Esophagus mucosa (tissue), 1 donor: ENCODE data around the gene HOXD8. TPM values are rescaled to one million over a fixed set of nuclear protein-coding genes. Genes with fewer than 3 reads are reported as not detected.

Experiments
- ATAC-seq: fragments of 200-7000 bp; cut with Tn5 transposase; one replicate; pipeline ENCODE4 v1.9.1; 2020
- total RNA-seq: library from RNA; stranded (reverse); gene quantifications from one replicate; pipeline ENCODE4 v1.2.4, GENCODE V29; 2023
- donor health status: DM: yes; HTN: yes; CAD: no.

HOXD8 gene
- total RNA-seq, 1 donor from 2014 or later: 0.88 TPM

DNA sequence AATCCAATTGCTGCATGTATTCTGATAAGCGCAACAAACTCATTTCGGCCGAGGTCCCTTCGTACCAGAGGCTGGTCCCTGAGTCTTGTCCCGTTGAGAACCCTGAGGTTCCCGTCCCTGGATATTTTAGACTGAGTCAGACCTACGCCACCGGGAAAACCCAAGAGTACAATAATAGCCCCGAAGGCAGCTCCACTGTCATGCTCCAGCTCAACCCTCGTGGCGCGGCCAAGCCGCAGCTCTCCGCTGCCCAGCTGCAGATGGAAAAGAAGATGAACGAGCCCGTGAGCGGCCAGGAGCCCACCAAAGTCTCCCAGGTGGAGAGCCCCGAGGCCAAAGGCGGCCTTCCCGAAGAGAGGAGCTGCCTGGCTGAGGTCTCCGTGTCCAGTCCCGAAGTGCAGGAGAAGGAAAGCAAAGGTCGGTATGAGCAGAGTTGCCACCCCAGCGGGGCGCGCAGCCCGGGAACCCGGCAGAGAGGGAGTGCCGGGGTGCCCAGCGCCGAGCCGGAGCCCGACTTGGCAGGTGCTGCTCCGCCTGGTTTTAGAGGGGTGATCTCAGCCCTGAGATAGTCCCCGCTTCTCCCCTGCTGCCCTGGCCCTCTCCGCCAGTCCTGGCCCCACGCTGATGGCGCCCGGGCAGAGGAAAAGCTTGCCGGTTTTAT lies 12.2 kb upstream of the HOXD8 start:
- ATAC-seq: no peak

- no peak for ATAC-seq
Measured at GRCh38 chr2:176117823-176118371, 11.6 kb upstream of the HOXD8 start.

- ATAC-seq: no peak
Measured at GRCh38 chr2:176118601-176119339, 10.7 kb upstream of the HOXD8 start.

DNA sequence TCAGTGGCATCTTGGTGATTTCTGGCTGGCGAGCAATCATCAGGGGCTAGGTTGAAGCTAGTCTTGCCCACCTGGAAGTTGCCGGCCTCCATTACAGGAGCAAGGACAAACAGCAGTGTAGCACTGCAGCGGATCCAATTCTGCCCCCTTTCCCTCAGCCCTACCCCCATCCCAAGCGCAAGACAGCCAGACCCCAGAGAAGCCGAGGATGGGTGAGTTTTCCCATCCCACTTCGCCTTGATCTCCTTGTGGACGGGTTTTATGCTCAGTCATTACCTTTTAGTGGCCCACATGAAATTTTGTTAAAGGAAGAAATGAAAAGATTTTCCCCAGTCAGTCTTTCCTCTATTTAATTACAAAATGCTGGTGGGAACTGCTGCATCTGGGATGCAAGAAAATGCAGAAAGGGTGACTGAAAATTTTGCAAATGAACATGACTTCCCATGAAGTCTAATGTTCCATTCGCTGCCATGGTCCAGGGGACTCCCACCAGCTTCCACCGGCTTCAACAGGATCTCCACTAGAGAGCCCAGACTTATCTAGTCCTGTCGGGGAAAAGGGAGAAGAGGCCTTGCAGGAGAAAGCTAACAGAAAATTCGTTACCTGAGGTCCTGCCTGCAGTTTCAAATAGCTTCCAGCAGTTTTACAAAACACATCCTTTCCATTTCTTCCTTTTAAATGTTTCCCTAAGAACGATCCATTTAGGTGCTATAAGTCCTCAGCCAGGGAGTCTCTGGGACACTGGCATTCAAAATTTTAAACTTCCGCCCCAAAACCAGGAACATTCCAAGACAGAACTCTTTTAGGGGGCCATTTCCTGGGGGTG lies 8.9 kb upstream of the HOXD8 start:
- ATAC-seq: no peak

DNA sequence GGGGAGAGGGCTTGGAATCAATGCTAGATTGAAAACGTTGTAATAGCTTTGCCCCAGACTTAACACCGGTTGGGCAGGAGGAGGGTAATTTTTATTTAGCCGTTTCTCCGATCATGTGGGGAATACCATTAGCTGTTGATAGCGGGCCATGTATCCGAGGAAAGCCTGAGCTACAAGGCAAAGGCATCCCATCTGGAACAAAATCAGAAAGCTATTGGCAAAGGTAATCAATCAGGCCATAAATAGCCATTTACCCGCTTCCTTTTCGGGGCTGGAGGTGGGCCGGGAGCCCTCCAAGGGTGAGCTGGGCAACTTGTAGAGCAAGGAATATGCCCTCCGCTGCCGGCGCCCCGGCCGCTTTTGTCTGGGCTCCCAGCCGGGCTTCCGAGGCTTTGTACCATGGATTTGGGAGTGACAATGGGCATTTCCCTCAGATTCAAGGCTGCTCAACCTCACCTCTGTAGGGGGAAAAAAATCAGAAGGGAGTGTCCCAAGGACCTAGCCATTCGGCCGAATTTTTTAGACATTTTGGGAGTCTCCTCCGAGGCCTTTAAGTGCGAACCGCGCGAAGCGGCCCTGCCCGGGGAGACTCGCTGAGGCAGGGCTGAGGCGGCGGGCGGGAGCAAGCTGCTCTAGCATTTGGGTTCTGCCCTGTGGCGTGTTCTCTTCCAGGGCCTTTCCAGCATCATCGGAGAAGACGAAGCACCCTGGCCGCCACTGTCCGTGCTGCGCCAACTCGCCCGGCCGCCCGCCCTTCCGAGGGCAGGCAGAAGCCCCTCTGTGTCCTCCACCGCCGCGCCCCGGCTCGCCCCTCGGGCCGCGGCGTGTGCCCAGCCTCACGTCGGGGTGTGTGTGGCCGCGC lies 8.1 kb upstream of the HOXD8 start:
- no peak for ATAC-seq

DNA sequence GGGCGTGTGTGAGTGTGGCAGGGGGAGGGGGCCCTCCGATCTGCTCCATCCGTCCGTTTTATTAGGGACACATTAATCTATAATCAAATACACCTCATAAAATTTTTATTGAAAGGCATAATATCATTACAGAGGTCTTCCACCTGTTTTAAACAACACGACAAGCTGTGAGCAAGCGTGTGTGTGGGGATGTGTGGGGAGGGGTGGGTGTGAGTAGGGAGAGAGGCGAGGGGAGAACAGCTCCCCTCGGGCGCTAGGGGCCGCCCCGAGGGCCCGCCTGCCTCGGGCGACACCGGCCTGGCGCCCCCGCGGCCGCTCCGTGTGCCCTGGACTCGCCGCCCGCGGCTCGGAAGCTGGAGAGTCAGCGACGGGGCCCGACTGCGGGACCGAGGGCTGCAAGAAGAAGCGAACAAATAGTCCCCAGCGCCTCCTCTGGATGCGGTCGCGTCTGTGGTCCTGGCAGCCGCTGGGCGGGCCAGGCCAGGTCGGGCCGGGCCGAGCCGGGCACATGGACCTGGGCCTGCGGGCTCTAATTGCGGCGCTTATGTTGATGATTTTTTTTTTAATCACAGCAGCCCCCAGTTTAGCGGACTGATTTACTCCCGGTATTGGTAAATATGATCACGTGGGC lies 7.3 kb upstream of the HOXD8 start:
- no peak for ATAC-seq

GRCh38 chr2:176122683-176123410 lies 6.7 kb upstream of the HOXD8 start, which contains the start of gene HOXD9:
TSS of gene HOXD9 (plus strand) at chr2:176122719. CDS start at chr2:176122769, 50 bp downstream.
- peak; percentile 42 for ATAC-seq

DNA sequence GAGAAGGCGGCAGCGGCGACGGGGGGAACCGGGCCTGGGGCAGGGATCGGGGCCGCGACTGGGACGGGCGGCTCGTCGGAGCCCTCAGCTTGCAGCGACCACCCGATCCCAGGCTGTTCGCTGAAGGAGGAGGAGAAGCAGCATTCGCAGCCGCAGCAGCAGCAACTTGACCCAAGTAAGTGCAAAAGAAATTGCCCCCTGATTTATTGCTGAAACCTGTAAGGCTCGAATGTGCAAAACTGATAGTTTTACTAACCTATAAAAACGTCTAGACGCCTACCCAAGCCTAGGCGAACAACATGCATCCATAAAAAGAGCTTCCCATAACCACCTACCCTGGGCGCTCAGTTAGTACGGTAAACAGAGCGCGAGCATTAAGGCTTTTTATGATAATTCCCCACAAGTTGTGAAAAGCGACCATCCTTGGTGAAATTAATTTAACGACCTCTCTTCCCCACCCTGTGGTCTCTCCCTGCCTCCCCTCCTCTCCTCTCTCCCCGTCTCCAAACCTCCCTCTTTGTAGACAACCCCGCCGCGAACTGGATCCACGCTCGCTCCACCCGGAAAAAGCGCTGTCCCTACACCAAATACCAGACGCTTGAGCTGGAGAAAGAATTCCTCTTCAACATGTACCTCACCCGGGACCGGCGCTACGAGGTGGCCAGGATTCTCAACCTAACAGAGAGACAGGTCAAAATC lies 5.9 kb upstream of the HOXD8 start:
- no peak for ATAC-seq

DNA sequence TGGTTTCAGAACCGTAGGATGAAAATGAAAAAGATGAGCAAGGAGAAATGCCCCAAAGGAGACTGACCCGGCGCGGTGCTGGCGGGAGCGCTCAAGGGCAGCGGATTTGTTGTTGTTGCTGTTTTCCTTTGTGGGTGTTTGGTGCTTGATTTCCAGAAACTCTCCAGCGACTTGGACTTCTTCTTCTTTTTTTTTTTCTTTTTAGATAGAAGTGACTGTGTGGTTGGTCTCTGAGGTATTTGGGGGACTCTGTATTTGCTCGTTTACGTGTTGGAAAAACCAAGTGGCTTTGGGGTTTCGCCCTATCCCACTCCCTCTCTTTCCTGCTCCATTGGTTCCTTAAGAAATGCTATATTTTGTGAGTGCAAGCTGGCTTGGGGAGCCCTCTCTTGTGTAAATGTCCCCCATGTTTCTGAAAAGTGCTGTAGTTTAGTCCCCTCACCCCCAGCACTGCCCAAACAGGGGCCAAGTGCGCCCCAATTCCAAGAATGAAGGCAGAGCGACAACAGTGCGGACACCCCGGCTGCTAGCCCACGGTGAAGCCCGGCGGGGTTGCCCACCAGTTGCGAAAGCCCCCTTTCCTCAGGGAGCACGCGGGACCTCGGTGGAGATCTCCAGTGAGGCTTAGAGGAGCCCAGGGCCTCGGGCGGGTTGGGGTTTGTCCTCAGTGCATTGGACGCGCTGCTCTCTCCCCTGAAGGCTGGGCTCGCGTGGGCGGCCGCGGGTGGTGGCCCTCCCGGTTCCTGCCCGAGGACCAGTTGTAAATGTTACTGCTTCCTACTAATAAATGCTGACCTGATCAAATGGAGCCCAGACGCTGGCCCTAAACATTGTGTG lies 5.2 kb upstream of the HOXD8 start:
- ATAC-seq: no peak

- no peak for ATAC-seq
Measured at GRCh38 chr2:176124947-176125771, 4.3 kb upstream of the HOXD8 start.

- ATAC-seq: no peak
Measured at GRCh38 chr2:176125772-176126054, 3.8 kb upstream of the HOXD8 start.

DNA sequence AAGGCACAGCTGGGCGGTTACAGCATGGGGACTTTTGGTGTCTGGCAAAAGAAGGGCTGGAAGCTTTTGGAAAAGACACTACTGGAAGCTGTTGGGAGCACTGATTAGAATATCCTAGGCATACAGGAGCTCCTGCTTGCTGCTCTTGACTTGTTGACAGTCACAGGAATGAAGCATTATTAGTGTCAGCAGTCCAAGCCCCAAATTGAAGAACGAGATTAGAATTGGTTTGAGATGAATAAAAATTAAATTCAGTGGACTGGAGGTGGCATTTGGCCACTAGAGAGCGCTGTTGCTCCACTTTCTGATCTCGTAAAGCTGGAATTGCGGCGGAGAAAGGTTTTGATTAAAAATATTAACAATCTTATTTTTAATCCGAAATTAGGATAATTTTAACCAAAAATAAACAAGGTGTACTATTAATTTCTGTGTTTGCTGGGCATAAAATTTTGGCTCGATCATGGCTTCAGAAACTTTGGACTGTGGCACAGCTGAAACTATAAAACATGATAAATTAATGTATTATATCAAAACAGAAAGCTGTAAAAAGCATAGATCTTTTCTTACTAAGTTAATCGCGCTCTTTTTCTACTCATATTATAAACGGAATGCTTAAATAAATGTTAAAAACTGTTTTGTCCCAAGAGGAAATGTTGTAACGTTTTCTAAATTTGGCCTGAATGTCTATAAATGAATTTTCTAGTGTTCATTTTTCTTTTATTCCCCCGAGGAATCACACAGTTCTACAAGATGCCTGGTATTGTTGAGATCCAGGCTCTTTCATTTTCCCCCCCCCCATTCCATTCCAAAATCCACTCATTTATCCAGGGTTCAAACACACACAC lies 2.4 kb upstream of the HOXD8 start:
- no peak for ATAC-seq

- no peak for ATAC-seq
Measured at GRCh38 chr2:176127774-176128072, 1.8 kb upstream of the HOXD8 start.

DNA sequence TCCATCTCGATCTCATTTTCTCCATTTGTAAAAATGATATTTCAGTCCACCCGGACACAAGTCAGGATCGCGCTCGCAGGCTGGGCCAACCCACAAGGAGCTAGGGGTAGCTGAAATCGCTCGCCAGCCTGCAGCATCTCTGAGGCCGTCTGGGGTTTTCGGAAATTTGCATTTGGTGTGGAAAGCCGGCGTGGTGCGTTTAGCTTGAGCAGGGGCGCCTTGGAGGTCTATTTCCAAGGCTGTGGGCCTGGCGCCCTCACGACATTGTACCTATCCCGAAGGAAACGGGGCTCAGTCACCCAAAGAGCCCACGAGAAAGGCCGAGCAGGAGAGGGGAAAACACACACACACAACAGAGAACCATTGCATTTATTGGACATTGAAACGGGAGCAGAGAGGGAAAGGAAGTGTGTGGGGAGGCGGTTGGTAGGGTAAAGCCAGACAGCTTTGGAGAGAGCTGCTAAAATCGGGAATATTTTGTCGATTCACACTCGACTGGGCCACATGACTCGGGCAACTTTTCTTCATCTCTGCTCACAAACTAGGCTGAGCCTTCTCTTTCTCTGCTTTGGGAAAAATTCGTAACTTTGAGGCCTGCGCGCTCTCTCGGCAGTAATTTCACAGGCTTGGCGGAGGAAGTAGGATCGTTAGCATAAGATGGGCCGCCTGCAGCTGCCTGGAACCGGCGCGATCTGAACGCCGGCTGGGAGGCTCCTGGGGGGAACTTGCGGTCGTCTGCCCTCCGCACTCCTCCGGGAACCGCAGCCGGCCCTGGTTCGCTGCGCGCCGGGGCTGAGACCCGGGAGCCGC lies 1.1 kb upstream of the HOXD8 start:
- ATAC-seq: no peak

DNA sequence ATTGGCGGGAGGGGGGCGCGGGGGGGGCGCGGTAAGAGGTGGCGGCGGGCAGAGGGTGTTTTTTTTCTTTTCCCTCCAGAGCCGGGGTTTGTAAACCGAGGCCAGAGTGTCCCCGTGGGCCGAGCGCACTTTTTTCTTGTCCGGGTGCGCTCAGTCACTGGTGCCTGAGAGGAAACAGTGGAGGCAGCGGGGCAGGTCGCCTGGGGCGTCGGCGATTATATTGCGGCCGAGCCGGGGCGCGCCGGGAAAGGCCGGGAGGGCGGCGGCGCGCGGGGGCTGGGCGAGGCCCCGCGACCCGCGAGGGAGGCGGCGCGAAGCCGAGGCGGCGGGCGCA lies 275 bp downstream of the HOXD8 start:
- peak; percentile 36 for ATAC-seq

GRCh38 chr2:176130147-176130956 lies 847 bp downstream of the HOXD8 start:
- peak; percentile 24 for ATAC-seq
